Mesendoderm (in vitro differentiated cells): Measurements from ENCODE around the gene MTG1.

Source experiments
- DNase-seq: peaks from one replicate; pipeline ENCODE4 v3.0.0; 2013
- H2AK5ac ChIP-seq: 2 replicates; pipeline ENCODE4 v1.6.1; 2013; ENCODE audit warnings: low read length, inconsistent platforms
- H2BK120ac ChIP-seq: 2 replicates; pipeline ENCODE4 v1.6.1; 2013; ENCODE audit warnings: low read depth, mild to moderate bottlenecking, low read length, moderate library complexity, mixed read lengths
- H2BK15ac ChIP-seq: replicated peaks from 2 replicates; pipeline ENCODE4 v1.6.1; 2013; ENCODE audit warnings: low read depth, mild to moderate bottlenecking, moderate library complexity
- H2BK5ac ChIP-seq: 2 replicates; pipeline ENCODE4 v1.6.1; 2013; ENCODE audit warnings: low read length, inconsistent platforms
- H3K18ac ChIP-seq: 2 replicates; pipeline ENCODE4 v1.6.1; 2013; ENCODE audit warnings: mild to moderate bottlenecking, low read length, mixed read lengths
- H3K23ac ChIP-seq: one replicate; pipeline ENCODE4 v1.6.1; 2013; ENCODE audit warnings: low read length
- H3K27ac ChIP-seq: 2 replicates; pipeline ENCODE4 v1.5.1; 2013; ENCODE audit warnings: low read depth, mild to moderate bottlenecking, inconsistent platforms, low read length, moderate library complexity
- H3K27me3 ChIP-seq: 2 replicates; pipeline ENCODE4 v1.6.1; 2013; ENCODE audit warnings: low read length, control low read depth, mild to moderate bottlenecking, inconsistent platforms; ENCODE audit not compliant: insufficient read depth, poor library complexity
- H3K36me3 ChIP-seq: 2 replicates; pipeline ENCODE4 v1.6.1; 2013; ENCODE audit warnings: low read length, inconsistent platforms; ENCODE audit not compliant: control insufficient read depth, insufficient read depth
- H3K4ac ChIP-seq: one replicate; pipeline ENCODE4 v1.6.1; 2013; ENCODE audit warnings: low read depth, mild to moderate bottlenecking, low read length, moderate library complexity
- H3K4me1 ChIP-seq: 2 replicates; pipeline ENCODE4 v1.6.1; 2013; ENCODE audit warnings: low read depth, low read length, inconsistent platforms; ENCODE audit not compliant: control insufficient read depth
- H3K4me2 ChIP-seq: 2 replicates; pipeline ENCODE4 v1.6.1; 2013; ENCODE audit warnings: low read length
- H3K4me3 ChIP-seq: 2 replicates; pipeline ENCODE4 v1.5.1; 2013; ENCODE audit warnings: mild to moderate bottlenecking, low read length
- H3K56ac ChIP-seq: one replicate; pipeline ENCODE4 v1.6.1; 2013; ENCODE audit warnings: low read length
- H3K79me1 ChIP-seq: 2 replicates; pipeline ENCODE4 v1.6.1; 2013; ENCODE audit warnings: low read length, inconsistent platforms
- H3K79me2 ChIP-seq: 2 replicates; pipeline ENCODE4 v1.6.1; 2013; ENCODE audit warnings: mild to moderate bottlenecking, low read length; ENCODE audit not compliant: control insufficient read depth, insufficient read depth
- H3K9ac ChIP-seq: 2 replicates; pipeline ENCODE4 v1.6.1; 2013; ENCODE audit warnings: low read length, inconsistent platforms
- H4K5ac ChIP-seq: one replicate; pipeline ENCODE4 v1.6.1; 2013; ENCODE audit warnings: low read length
- H4K8ac ChIP-seq: one replicate; pipeline ENCODE4 v1.6.1; 2013; ENCODE audit warnings: low read depth, mild to moderate bottlenecking, control low read depth, low read length, moderate library complexity
- WGBS: extraction: QIAGEN DNeasy Blood & Tissue Kit; methylation state at CpG from one replicate; pipeline ENCODE4 v1.1.7; 2013; ENCODE audit warnings: low lambda C conversion rate, missing lambda C conversion rate; ENCODE audit not compliant: insufficient coverage; ENCODE audit errors: extremely low coverage; 5-methylcytosine and 5-hydroxymethylcytosine counted together

MTG1 gene

GRCh38 chr10:133357285-133358161, 36.4 kb upstream of the MTG1 start, which contains the start of gene FUOM:
FUOM (minus strand) TSS chr10:133358019; CDS start chr10:133358007, 12 bp downstream.
- peak within 1 kb of the TSS; percentile 82 for H3K4me3 ChIP-seq
- peak within 1 kb of the TSS; percentile 92 for H3K9ac ChIP-seq
- no peak within 1 kb of the TSS for H3K23ac ChIP-seq
- H3K4me2 ChIP-seq: peak within 1 kb of the TSS; percentile 75
- WGBS: no CpG with 5 or more reads among the region's 83 CpGs
- peak within 1 kb of the TSS; percentile 100 for H3K56ac ChIP-seq
- peaks cover 3% of the 10 kb centered on the region for H3K4me1 ChIP-seq
- no peak within 1 kb of the TSS for H2BK120ac ChIP-seq
- H3K18ac ChIP-seq: peak within 1 kb of the TSS; percentile 91
- DNase-seq: peak; percentile 96
- no peaks in the 10 kb centered on the region for H3K27me3 ChIP-seq
- H2BK15ac ChIP-seq: no peak within 1 kb of the TSS
- H4K5ac ChIP-seq: no peak within 1 kb of the TSS
- H4K8ac ChIP-seq: peak within 1 kb of the TSS; percentile 58
- H3K79me1 ChIP-seq: peaks cover 6% of the 10 kb centered on the region
- peak within 1 kb of the TSS; percentile 83 for H3K4ac ChIP-seq
- peak within 1 kb of the TSS; percentile 7 for H2AK5ac ChIP-seq
- H3K79me2 ChIP-seq: peaks cover 6% of the 10 kb centered on the region
- no peak within 1 kb of the TSS for H3K27ac ChIP-seq
- peak within 1 kb of the TSS; percentile 78 for H2BK5ac ChIP-seq
- H3K36me3 ChIP-seq: no peaks in the 10 kb centered on the region

GRCh38 chr10:133358162-133358924, 35.6 kb upstream of the MTG1 start:
- Histone ChIP-seq H3K27me3 (no peaks in the 10 kb centered on the region), H3K4me3 (no peak overlapping the region), H4K8ac (no peak overlapping the region), H2AK5ac (no peak overlapping the region), H3K79me2 (peaks cover 6% of the 10 kb centered on the region), H3K79me1 (peaks cover 6% of the 10 kb centered on the region), H3K36me3 (no peaks in the 10 kb centered on the region), H3K27ac (no peak overlapping the region), H2BK5ac (no peak overlapping the region), H3K56ac (no peak overlapping the region), H3K4me1 (peaks cover 3% of the 10 kb centered on the region), H3K4me2 (no peak overlapping the region), H2BK120ac (no peak overlapping the region), H4K5ac (no peak overlapping the region), H3K9ac (no peak overlapping the region), H3K23ac (no peak overlapping the region), H3K4ac (no peak overlapping the region), H2BK15ac (no peak overlapping the region), H3K18ac (no peak overlapping the region)
- DNase-seq: no peak
- WGBS: no CpG with 5 or more reads among the region's 41 CpGs

- Histone ChIP-seq H3K23ac (no peak overlapping the region), H3K27ac (no peak overlapping the region), H4K5ac (no peak overlapping the region), H3K79me2 (peaks cover 6% of the 10 kb centered on the region), H3K27me3 (no peaks in the 10 kb centered on the region), H3K18ac (no peak overlapping the region), H3K4ac (no peak overlapping the region), H4K8ac (no peak overlapping the region), H3K4me1 (peaks cover 3% of the 10 kb centered on the region), H2BK15ac (no peak overlapping the region), H3K36me3 (no peaks in the 10 kb centered on the region), H2BK120ac (no peak overlapping the region), H3K56ac (no peak overlapping the region), H3K4me2 (no peak overlapping the region), H3K4me3 (no peak overlapping the region), H3K79me1 (peaks cover 6% of the 10 kb centered on the region), H3K9ac (no peak overlapping the region), H2BK5ac (no peak overlapping the region), H2AK5ac (no peak overlapping the region)
- DNase-seq: no peak
- no CpG with 5 or more reads among the region's 11 CpGs for WGBS
These were observed 35.0 kb upstream of the MTG1 start for GRCh38 chr10:133358925-133359310.

- no peak overlapping the region for H3K18ac ChIP-seq
- peaks cover 6% of the 10 kb centered on the region for H3K79me2 ChIP-seq
- H3K27me3 ChIP-seq: no peaks in the 10 kb centered on the region
- no peak overlapping the region for H2BK5ac ChIP-seq
- no peak overlapping the region for H3K23ac ChIP-seq
- no CpG with 5 or more reads among the region's 6 CpGs for WGBS
- no peak overlapping the region for H3K4me2 ChIP-seq
- peaks cover under 1% of the 10 kb centered on the region for H3K36me3 ChIP-seq
- H4K8ac ChIP-seq: no peak overlapping the region
- peaks cover 6% of the 10 kb centered on the region for H3K79me1 ChIP-seq
- H2BK15ac ChIP-seq: no peak overlapping the region
- peaks cover 3% of the 10 kb centered on the region for H3K4me1 ChIP-seq
- no peak for DNase-seq
- H3K4ac ChIP-seq: no peak overlapping the region
- H3K56ac ChIP-seq: peak overlapping the region; percentile 7
- H3K9ac ChIP-seq: no peak overlapping the region
- H2AK5ac ChIP-seq: no peak overlapping the region
- no peak overlapping the region for H2BK120ac ChIP-seq
- H4K5ac ChIP-seq: no peak overlapping the region
- no peak overlapping the region for H3K27ac ChIP-seq
- H3K4me3 ChIP-seq: no peak overlapping the region
These were observed 34.4 kb upstream of the MTG1 start for GRCh38 chr10:133359554-133359971.

- Histone ChIP-seq H3K18ac (no peak overlapping the region), H3K9ac (no peak overlapping the region), H3K23ac (no peak overlapping the region), H2BK5ac (no peak overlapping the region), H3K4ac (no peak overlapping the region), H4K5ac (no peak overlapping the region), H3K4me1 (peaks cover 3% of the 10 kb centered on the region), H3K79me2 (peaks cover 6% of the 10 kb centered on the region), H3K4me2 (no peak overlapping the region), H3K79me1 (peaks cover 6% of the 10 kb centered on the region), H3K56ac (no peak overlapping the region), H4K8ac (no peak overlapping the region), H2BK15ac (no peak overlapping the region), H3K4me3 (no peak overlapping the region), H2BK120ac (no peak overlapping the region), H3K36me3 (peaks cover 2% of the 10 kb centered on the region), H3K27ac (no peak overlapping the region), H3K27me3 (no peaks in the 10 kb centered on the region), H2AK5ac (no peak overlapping the region)
- no peak for DNase-seq
- WGBS: no CpG with 5 or more reads among the region's 17 CpGs
These were observed 33.9 kb upstream of the MTG1 start for GRCh38 chr10:133359972-133360610.
